NOMO-1 treated with DMSO at 0.1 percent for 48 hours (cell line): ENCODE results near the gene FYB2.

Experiments used
- DNase-seq: peaks from one replicate; lab custom pipeline; 2025; ENCODE audit not compliant: unreplicated experiment; lab: John Stamatoyannopoulos, UW

FYB2 gene

DNA sequence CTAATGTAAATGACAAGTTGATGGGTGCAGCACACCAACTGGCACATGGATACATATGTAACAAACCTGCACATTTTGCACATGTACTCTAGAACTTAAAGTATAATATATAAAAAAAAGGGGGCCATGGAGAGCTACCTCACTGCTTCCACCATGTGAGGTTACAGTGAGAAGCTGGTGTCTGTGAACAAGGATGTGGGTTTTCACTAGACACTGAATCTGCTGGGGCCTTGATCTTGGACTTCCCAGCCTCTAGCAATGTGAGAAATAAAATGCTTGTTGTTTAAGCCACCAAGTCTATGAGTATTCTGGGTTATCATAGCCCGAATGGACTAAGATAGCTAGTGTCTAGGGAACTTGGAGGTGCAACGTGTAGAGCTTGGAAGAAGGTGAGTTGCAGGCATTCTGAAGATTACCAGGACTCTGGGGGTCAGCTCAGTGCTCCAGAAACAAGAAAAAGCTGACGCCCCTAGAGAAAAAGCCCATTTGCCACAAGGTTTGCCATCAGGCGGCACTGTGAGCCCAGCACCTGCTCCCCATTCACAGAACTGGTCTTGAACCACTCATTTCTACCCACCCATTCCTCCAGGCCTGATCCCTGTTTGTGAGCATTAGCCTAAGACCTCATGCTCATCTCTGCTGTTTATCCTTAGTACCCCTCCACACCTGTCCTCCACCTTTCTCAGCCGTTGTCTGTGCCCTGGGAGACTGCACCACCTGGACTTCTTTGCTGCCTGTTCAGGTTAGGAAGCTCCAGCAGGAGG lies 15.1 kb upstream of the FYB2 start:
- DNase-seq: no peak

DNA sequence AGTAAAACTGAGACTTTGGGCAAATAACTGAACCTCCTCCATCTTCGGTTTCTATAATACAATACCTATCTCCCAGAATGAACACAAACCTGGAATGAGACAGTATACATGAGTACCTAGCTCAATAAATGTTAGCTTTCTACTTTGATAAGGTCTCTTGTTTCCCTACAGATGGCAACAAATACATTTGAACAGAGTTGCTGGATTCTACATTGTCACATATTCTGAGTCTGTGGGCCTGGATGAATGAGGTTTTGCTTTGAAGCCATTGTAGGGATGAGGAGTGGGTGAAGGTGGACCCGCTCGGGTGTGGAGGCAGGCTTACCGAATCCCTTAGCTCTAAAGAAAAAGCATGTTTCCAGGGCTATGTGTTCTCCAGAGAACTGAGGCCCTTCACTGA lies 13.9 kb upstream of the FYB2 start:
- no peak for DNase-seq

DNA sequence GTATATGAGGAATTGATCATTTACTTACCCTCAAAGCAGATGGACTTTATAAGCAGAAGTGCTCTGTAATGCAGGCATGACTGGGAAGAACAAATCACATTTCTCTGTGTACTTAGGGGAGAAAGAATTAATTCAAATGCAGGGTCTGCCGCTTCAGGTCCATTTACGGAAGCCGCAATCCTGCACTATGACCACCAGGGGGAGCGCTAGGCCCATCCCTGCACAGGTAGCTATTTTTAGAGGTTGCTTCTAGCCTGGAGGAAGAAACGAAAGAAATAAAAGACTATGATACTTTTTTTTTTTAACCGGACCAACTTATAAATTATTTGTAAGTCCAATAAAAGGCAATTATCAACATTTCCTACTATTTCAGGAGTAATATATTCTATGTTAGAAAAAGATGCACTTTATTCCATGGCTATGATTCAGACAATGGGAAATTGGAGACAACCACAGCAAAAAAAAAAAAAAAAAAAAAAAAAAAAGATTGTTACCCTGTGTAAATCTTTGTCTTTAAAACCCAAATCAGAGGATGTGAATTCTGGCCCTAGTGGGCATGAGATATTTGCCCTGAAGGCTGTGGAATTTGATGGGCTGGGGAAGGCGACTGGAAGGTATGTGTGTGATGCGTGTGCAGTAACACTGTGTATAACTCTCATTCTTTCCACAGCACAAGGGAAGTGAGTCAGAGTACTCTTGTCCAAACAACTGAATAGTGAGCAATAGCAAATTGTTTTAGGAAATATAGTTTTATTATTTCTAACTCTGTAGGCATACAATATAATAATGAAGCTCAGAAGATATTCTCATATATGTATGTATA lies 12.9 kb upstream of the FYB2 start:
- DNase-seq: peak; percentile 62

DNA sequence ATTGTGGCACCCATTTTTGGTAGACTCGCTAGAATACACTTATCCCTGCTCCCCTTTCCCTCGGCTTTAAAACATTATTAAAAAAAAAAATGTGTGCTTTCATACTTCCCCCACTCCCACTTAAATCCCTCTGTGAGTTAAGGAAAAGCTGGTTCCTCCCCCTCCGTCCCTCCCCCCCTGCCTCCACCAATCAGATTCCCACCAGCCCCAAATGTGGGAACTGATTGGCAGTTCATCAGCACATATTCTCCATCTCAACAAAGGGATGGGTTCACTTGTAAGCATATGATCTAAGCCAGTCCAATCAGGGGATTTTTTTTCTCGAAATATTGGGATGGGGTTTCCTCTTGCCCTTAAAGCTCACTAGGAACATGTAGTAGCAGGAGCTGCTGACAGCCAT lies 10.8 kb upstream of the FYB2 start:
- no peak for DNase-seq

DNA sequence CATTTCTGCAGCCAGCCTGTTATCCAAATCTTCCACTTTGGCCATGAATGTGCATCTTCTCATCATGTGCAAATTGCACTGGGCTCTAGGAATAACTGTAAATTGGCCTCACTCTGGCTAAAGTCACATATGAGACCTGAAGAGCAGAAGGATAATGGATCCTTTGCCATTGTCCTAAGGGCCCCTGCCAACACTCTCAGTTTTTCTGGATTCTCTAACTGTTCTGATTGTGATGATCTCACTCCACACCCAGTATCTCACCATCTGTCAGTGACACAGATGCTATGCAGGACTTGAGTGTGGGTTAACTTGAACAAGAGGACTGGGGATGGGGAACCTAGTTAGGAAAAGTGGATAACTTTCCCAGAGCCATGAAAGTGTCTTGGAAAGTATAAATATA lies 8.5 kb upstream of the FYB2 start:
- no peak for DNase-seq

DNA sequence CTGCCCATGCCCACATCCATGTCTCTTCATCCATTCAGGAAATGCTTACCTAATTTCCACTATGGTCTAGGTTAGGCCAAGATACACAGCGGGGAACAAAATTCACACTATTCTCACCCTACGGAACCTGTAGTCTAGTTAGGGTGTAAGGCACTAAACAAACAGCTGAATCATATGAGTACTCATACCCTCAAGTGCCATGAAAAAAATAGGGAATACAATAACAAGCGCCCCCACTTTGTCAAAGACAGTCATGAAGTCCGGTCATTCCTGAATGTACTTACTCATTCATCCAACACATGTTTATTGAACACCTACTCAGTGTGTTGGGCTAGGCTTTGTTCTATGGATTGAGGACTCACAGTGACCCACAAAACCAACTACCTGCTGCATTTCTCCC lies 6.2 kb upstream of the FYB2 start:
- DNase-seq: no peak

DNA sequence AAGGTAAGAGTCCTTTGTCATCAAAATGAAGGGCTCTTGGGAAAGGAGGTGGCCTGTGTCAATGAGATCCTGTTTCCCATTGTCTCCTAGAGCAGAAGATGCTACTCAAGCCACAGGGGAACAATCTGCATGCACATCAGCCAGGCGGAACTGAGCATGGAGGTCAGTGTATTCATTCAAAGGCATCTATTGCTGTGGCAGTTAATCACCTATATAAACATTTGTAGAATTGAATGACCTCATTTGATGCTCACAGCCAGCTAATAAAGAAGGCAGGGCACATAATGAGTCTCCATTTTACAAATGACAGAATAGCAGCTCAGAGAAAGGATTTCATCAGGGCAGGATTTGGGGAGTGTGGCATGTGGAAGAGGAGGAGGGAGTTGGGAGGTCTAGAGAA lies 5.7 kb upstream of the FYB2 start:
- DNase-seq: no peak

DNA sequence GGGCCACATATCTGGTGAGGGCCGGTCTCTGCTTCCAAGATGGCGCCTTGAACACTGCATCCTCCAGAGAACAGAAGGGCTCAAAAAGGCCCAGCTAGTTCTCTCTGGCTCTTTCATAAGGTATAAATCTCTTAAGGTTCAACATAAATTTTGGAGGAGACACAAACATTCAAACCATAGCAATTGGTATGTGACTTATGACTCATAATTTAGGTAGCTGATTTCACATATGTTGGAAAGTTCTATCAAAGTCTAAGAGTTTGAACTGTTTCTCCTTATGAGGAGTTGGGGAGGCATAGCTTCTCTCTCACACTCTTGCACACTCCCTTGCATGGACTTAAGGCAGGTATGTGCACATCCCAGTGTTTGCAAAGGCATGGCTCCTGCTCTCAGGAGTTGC lies 5.1 kb upstream of the FYB2 start:
- no peak for DNase-seq

DNA sequence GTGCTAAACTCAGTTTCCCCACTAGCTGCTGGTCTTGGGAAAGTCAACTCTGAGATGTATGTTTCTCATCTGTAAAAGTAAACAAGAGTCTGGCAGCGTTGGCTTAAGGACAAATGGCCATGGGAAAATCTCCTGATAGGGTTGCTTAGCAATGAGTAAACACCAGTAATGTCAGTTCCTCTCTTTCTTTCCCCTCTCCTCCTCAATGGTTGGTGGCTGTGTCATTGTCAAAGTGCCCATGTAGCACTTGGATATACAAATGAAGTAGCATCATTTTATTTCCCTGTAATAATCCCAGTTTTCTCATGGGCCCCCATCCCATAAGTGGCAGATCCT lies 2.2 kb upstream of the FYB2 start:
- DNase-seq: no peak

DNA sequence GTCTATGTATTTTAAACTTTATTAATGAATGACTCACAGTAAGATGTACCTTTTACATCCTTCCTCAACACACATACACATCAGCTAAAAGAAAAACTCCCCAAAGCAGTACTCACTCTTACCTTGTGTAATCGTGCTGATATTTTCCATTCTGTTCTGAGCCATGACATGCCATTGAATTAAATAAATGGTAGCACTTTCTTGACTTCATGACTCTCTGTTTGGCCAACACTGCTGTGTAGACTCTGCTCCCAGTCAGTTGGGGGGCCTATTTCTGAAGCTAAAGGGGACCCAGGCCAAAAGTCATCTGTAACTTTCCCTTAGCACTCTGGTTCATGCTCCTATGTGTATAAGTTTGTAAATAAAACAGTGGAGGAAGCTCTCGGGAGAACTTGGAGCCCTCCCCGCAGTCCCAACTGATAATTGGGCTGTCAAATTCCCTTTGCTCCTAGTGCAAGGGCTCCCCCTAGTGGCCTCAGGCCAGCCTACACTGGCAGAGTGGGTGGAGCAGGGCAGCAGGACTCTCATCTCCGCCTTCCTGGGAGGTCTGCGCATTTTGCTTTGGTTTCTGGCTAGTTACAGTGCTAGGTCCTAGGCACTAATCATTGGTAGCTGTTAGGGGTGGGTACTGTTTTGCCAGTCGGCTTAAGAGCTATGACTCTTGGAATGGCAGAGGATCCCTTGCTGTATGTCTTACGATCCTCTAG lies 1.7 kb upstream of the FYB2 start:
- peak; percentile 66 for DNase-seq

DNA sequence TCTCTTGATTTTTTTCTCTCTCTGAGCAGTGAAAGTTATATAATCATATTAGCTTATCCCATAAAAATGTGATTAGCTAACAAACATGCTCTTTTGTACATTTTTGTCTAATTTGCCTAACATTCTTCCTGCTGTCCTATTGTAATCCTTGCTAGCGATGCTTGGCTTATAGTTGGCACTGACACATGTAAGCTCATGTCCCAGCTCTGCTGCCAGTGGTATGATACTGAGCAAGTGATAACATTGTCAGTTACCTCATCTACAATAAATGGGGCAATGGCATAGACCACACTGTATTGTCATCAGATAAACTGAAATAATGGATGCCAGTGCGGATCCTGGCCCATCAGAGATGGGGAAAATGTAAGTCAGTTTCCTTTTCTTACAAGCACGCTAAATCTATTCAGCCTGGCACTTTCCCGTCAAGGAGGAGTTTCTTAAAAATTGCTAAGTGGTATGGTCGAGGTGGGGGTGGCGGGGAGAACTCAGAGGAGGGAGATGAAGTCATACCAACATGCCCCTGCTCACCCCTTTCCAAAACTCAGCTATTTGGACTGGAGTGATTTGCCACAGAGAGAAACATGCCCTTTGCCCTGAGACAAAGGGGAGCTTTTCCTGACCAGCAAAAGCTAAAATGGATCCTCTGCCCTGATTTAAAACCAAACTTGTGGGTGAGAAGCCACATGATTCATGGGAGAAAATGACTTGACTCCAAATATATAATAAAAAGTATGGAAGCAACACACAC lies 1.3 kb downstream of the FYB2 start:
- no peak for DNase-seq

DNA sequence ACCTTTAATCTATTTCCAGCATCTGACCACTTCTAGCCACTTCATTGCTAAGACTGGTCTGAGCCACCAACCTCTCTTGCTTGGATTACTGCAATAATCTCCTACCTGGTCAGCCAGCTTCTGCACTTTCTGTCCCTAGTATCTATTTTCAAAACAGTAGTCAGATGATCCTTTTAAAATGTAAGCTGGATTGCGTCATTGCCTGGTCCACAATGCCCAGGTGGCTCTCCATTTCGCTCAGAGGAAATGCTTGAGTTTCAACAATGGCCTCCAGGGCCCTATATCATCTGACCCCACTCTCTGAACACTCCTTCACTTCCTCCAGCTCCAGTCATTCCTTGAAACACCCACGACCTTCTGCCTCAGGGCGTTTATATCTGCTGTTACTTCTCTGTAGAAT lies 2.3 kb downstream of the FYB2 start:
- DNase-seq: no peak

DNA sequence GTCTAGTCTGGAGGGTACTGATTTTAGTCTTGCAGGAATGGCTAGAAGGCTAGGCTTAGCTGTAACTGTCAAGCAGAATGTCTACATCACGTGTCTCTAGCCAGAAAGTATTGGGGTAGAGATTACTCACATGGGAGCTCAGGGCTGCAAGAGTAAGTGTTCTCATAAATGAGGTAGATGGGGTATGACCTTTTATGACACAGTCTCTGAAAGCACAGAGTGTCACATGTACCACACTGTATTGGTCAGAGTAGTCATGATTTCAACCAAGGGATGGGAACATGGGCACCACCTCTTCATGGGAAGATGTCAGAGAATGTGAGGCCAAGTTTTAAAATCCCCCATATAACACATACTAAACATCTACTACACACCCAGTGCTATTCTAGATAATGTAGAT lies 2.9 kb downstream of the FYB2 start:
- no peak for DNase-seq

DNA sequence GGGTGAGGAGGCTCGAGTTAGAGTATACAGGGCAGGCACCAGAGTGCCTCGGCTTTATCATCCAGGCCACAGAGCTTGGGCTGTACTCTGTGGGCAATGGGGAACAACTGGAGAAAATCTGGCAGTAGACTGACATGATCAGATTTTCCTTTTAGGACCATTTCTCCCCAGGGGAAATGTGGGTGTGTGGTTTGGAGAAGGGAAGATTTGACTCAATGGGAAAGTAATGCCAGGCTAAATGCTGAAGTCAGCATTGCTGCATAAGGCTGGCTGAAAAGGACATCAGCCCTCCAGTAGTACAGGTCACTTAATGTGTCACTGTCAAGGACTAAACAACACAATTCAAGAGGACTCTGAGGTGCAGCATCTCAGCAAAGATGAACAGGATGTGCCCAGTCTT lies 5.0 kb downstream of the FYB2 start:
- no peak for DNase-seq

DNA sequence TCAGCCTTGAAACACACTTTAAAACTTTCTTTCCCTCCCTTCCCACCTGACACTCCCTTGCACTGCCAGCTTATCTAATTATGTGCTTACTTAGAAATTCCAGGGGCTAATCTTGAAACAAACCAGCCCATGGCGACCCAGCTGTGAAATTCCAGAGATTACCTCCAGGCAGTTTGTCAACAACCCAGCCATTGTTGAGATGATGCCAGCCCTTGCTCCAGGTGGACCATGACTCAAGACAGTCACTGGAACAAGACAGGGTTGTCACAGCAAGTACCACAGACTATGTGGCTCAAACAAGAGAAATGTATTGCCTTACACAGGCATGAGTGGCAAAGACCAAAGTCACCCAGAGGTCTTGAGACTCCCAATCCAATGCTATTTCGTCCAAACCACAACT lies 7.9 kb downstream of the FYB2 start:
- DNase-seq: no peak

DNA sequence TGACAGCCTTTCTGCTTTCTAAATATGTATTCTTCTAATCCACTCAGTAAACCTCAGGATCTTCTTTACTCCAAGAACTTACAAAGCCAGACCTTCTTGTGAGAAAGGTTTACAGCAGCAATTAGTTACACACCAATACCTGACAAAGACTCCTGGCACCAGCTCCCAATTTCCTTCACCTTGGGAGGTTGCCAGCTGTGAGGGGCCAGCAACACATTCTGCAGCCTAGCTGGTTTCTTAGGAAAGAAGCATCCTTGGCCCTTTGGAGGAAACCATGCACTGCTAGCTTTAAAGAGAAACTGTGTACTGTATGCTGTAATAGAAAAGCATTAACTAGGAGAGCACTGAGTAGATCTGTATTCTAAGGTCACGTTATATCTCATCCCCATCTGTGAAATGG lies 10.8 kb downstream of the FYB2 start:
- no peak for DNase-seq

DNA sequence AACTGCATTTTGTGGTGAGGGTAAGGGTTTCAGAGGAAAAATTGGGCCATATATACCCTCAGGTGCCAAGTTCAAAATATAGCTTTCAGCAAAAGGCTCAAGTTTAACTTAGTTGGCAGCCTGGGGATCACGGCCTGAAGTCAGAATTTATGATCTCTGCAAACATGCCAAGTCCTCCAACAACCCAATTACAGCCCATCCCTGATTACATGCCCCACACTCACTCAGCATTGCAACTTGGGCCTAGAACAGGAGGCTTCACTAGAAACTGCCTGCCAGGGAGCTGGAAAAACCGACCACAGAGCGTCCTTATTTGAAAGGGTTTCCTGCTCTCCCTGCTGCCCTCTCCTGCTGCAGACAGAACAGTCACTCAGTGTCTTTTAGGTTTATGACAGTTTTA lies 12.4 kb downstream of the FYB2 start:
- no peak for DNase-seq

DNA sequence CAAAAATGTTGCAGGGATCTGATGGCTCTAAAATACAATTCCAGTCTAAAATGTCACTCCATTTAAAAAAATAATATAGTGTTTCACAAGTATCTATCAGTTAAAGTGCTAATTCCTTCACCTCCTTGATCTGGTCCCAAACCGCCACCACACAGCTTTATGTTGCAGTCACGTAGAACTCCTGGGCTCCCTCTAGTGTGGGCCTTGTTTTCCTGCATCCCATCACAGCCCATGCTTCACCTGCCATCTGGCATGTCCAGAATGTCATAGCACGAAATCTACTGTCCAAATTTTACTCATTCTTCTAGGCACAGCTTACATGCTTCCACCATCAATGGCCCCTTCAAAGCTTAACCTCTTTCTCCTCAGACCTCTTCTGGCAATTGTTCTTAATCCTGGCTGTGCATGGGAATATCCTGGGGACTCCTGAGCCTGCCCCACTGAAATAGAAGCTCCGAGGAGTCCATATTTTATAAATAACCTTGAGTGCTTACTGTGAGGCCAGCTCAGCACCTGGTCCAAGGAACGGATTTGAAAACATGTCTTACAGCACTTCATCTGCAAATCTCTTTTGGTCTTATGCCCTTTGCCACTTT lies 15.5 kb downstream of the FYB2 start:
- peak; percentile 3 for DNase-seq

DNA sequence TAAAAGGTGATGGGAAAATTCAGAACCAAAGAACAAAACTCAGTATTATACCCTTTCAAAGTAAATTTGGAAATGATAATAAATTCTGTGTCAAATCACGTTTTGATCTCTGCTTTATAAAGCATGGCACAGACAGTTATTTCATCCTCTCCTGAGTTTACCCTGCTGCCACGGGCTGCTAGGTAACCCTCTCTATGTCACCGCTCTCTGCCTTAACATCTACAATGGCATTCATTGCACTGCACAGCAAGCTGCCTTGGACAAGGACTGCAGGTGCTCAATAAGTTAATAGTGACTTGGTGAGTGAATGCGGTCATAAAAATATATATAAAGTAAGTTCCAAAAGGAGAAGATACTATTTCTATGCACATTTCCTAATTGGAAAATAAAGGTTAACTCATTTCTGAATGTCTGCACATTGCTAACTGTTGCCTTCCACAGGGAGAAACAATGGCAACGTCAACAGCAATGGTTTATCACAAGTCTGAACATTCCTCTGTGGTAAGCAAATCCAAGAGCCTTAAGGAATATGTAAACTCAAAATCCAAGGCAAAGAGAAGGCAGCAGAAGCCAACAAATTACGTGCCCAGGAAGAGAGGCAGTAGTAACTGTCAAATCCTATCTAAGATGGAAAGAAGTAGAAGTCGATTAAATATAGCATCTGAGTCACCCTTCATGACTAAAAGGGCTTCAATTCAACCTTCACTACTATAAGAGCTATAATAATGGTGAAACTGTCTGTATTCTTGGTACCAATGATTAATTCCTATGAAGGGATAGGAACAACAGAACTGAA lies 19.4 kb downstream of the FYB2 start:
- DNase-seq: no peak

DNA sequence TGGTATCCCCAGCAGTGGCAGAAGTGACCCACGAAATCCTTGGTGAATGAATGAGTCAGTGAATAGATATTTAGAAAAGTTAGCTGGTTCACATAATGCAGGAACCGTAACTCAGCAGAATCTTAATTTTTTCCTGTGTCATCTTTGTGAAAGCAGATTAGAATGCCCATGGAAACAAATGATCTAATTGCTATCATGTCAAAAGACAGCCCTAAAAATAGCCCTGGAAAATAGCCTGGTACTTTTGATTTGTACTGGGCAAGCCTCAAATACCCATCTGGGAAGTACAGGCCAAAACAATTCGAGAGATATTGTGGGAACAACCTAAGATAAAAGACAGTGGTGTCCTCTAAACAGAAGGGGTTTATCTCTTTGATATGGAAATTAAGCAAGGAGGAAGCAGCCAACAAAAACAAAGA lies 21.1 kb downstream of the FYB2 start:
- DNase-seq: no peak
